Stimulated activated CD8-positive, alpha-beta memory T cell treated with anti-CD3 and anti-CD28 coated beads, Interleukin-12 subunit alpha, Interleukin-12 subunit beta, amount 100 ng/mL, for 1 hour (primary cell): ENCODE results near the gene LDHB.
"Not testable (repeated sequence)": the region's sequence is repeated elsewhere in the genome, so short reads cannot be mapped to it uniquely, and the experiment has no call there.

Experiments used
- DNase-seq: peaks from one replicate; pipeline ENCODE4 v3.0.0-alpha.2; 2020; ENCODE audit warnings: low read depth

LDHB gene

DNA sequence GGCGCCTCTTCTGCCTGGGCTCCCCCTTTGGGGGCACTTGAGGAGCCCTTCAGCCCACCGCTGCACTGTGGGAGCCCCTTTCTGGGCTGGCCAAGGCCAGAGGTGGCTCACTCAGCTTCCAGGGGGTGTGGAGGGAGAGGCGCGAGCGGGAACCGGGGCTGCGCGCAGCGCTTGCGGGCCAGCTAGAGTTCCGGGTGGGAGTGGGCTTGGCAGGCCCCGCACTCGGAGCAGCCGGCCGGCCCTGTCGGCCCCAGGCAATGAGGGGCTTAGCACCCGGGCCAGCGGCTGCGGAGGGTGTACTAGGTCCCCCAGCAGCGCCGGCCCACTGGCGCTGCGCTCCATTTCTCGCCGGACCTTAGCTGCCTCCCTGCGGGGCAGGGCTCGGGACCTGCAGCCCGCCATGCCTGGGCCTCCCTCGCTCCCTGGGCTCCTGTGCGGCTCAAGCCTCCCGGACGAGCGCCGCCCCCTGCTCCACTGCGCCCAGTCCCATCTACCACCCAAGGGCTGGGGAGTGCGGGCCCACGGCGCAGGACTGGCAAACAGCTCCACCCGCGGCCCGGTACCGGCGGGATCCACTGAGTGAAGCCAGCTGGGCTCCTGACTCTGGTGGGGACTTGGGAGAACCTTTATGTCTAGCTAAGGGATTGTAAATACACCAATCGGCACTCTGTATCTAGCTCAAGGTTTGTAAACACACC is 3.9 kb upstream of the LDHB start:
- DNase-seq = not testable (repeated sequence)

DNA sequence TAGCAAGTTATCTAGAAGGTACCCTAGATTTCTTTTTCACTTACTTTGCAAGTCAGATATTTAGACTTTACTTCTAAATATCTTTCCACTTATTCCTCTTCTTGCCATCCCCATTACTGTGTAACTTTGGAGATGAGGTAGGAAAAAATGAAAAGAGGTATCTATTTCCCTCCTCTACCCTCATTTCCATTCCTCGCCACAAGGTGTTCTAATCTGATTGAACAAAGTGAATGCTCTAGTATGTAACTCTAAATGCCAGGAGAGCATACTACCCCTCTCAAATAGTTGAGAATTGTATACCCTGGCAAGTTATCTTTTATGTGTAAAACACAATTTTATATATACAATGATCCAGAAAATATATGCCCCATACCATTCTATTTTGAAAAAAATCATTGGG is 1.7 kb upstream of the LDHB start:
- no peak for DNase-seq

DNA sequence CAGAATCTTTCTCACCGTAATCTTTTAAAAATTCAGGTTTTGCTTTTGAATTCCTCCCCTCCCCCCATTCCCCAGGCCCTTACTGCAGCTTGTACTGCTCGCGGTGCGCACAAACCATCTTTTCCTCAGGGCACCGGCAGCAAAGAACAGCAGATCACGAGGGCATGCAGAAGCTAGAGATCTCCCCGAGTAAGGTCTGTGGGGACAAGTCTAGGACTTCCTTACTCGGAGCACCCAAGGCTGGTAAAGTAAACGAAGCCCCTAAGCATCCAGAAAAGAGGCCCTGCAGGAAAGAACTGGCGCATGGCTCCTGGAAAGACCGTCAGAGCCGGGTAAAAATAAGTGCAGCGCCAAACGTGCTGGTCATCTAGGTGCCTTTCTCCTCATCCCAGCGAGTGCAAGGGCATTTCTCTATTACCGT is 727 bp downstream of the LDHB start:
- DNase-seq = no peak

DNA sequence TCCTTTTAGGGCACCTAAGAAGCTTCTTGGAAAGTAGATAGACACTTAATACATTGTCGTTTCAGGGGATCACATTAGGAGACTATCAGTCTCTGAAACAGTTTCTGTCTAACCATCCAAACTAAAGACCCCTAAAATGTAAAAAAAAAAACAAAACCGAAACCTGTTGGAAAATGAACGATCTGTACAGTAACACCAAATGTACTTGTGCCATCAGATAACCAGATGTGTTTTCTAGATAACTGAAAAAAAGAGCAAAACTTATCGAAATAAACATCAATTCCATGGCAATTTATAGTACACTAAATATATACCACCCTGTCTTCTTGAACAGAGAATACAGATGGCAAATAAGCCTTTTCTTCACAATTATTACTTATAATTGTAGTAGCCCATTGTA is 2.1 kb downstream of the LDHB start:
- no peak for DNase-seq

DNA sequence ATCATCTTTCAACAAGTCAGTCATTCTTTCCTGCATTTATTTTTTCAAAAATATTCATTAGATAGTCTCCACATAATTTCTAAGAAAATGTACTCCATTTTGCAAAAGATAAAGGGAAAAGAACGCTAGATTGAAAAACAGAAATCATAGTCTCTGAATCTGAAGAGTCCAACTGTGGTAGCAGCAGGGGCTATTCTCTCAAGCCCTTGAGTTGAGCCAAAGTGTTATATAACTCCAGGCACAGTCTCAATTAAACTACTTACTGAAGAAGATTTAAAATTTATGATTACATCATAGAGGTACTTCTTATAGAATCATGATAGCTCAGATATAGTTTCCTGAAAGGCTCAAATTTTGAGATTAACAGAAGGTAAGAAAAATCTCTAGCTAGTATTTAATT is 5.8 kb downstream of the LDHB start:
- DNase-seq = no peak

DNA sequence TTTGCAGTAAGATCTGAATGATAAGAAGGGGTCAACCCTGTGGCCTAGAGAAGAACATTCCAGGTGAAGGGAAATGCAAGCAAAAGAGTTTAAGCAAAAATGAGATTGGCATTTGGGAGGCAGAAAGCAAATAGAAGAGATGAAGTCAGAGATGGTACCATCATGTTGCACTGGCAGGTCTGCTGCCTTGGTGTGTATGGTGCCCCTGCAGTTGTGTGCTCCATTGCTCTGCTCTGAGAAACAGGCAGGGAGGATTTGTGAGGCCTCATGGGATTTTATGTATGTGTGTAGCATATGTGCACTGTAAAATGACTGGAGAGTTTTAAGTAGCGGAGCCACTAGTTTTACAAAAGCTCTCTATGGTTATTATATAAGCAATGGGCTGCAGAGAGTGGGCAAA is 6.6 kb downstream of the LDHB start:
- no peak for DNase-seq

DNA sequence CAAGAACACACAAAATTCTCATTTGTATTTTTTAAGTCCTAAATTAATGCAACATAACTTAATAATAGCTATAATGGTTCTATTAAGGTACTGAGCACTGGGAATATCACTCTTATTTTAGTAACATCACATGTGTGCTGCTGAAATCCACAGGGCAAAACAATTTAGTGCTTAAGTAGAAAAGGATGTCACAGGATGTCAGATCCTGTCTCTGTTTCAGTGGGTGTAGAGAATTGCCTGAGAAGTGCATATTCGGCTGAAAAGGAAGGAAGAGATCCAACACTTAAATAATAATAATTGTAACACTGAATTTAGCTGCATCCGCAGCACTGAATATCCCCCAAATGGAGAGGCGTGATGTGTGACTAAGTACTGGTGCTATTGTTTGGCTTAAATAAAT is 8.6 kb downstream of the LDHB start:
- DNase-seq = no peak

- DNase-seq = no peak
These were observed 9.3 kb downstream of the LDHB start for GRCh38 chr12:21648378-21648777.

DNA sequence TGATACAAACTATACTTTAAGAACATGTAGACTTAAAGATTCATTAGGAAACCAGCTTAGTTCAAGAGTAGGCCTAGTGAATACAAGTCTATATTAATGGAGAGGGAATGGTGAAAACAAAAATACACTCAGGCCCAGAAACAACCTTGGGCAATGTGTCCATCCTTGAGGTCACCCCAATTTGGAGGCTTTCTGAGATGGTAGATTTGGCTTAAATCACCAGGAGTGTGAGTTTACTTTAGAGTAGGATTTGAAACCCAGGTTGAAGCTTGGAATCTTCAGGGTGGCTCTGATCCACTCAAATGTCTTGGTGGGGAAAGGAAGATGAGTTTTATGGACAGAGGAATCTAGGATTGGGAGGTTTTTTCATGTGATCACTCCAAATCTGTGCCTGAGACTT is 10.5 kb downstream of the LDHB start:
- no peak for DNase-seq

GRCh38 chr12:21645041-21645500 is 12.6 kb downstream of the LDHB start:
- not testable (repeated sequence) for DNase-seq

GRCh38 chr12:21644516-21644915 is 13.1 kb downstream of the LDHB start:
- DNase-seq = no peak

GRCh38 chr12:21643758-21644157 is 13.9 kb downstream of the LDHB start:
- DNase-seq = no peak

- no peak for DNase-seq
These were observed 14.8 kb downstream of the LDHB start for GRCh38 chr12:21642707-21643389.

DNA sequence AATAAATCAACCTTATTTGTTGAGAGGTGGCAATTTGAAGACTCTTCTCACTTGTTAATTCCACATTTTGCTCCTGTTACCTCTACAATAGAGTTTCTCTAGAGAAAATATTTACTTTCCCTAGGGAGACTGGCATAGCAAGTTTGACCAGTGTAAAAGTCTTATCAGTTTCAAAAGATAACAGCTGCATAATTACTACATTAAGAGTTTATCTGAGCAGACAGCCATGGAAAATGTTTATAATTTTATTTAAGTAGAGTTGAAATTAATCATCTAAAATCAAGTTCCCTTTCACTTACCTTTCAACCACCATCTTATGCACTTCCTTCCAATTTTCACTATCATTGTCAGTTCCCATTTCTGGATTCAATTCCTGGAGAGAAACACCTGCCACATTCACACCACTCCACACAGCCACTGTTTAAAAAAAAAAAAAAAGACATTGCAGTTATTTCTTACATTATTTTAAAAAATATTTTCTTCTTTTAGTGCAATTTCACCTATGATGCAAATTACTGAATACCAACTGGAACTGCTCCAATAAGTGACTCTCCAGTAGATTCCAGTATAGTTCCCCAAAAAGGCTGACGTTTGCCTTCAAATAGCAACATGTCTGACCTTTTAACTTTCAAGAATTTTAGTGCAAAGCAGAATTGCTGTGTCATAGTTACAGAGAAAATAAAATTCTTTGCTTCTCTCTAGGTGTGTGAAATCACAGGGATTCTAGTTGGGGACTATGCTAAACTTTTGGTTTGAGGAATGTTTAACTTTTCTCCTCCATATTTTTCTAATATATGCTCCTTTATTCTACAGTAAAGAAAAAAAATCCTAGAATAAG is 19.4 kb downstream of the LDHB start:
- DNase-seq = no peak

GRCh38 chr12:21634245-21634644 is 23.4 kb downstream of the LDHB start:
- no peak for DNase-seq

DNA sequence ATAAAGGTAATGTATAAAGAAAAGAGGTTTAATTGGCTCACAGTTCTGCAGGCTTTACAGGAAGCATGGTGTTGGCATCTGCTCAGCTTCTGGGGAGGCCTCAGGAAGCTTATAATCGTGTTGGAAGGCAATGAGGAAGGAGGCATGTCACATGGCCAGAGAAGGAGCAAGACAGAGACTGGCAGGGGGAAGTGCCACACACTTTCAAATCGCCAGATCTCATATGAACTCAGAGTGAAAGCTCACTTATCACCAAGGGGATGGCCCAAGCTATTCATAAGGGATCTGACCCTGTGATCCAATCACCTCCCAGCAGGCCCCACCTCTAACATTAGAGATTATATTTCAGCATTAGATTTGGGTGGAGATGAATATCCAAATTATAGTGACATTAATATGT is 26.3 kb downstream of the LDHB start:
- DNase-seq = no peak

DNA sequence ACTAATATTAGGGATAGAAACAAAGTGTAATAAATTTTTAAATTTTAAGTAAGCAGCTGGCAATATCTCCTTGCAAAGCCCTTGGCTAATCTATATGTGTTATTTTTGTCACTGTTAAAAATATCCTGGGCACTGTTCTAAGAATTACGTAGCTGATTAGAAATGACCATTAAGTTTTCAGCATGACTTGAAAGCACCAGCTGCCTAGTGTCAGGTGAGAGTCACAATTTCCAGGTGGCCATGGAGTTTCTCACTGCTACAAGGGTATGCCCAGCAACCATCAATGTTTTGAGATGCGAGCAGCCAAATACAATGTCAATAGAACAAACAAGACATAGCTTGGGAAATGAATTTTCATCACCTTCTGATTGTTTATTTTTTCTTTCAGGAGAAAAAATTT is 29.7 kb downstream of the LDHB start:
- DNase-seq = no peak

- no peak for DNase-seq
These were observed 39.1 kb downstream of the LDHB start for GRCh38 chr12:21618566-21618965.

DNA sequence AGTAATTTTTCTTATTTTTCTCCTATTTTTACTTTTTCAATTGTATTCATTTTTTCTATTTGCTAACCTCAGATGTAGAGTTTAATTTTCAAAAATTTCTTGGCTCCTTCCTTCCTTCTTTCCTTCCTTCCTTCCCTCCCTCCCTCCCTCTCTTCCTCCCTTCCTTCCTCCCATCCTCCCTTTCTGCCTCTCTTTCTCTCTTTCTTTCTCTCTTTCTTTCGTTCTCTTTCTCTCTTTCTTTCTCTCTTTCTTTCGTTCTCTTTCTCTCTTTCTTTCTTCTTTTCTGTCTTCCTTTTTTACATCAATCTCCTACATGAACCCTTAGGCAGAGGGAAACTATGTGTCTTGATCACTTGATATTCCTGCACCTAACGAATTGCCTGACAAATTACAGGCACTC is 40.6 kb downstream of the LDHB start:
- no peak for DNase-seq

DNA sequence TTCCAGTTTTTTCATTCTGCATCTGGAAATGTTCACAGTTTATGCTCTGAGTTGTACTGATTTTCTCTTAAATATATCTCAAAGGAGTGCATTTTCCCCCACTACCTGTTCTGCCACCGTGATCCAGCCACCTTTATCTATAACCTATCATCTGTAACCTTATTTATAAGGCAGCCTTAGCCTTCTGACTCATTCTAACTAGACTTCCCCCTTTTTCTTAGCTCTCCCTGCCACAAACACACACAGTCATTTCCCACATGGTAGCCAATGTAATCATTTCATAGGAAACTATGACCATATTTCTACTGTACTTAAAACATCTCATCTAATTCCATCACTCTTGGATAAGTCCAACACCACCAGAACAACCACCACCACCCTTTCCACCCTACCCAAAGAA is 42.2 kb downstream of the LDHB start:
- peak; percentile 1 for DNase-seq

DNA sequence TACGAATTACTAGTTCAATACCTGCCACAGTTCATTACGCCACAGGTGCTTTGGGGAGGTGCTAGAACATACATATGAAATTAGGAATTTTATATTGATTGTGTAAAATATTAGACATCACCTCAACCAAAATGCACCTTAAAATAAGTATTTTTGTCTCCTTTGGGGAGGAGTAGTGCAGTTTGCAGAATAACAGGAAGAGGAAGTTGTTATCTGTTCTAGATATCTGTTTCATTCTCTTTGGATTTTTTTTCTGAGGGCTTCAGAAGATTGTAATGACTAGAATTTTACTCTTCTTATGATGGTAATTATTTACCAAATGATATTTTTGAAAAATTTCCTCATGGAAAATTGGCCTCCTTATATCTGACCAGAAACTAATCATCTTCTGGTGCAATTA is 43.1 kb downstream of the LDHB start:
- DNase-seq = no peak

DNA sequence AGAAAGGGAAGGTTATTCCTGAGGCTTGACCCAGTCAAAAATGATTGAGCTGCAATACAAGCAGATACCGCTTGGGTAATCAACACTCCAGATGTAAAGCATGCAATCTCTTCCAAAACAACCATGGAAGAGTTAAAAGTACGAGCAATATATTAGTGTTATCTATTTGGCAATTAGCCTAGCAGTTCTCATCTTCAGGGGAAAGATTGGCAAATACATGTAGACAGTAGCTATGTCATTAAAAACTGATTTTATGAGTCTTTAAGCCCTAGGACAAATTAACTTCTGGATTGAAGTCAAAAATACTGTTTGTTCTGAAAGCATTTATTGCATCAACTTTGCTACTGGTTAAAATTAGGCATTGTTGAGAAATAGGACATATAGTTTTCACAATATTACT is 43.7 kb downstream of the LDHB start:
- no peak for DNase-seq

DNA sequence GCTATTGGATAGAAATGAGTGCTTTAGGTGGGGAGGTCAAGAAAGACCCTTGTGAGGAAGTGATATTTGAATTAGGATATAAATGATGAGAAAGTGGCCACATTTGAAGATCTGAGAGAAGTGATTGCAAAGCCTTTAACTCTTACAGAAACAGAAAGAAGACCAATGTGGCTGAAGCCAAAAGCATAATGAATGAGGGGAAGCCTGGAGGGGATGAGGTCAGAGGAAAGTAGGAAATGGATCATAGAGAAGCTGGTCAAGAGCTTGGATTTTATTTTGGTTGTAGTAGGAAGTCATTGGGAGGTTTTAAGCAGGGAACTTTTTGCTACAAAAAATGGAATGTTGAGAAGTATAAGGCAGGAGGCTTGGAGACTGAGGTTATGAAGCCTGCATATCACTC is 49.4 kb downstream of the LDHB start:
- no peak for DNase-seq
